GM23338 (cell line): Measurements from ENCODE around the gene DTL.

Experiments used
- JUNB ChIP-seq: IDR thresholded peaks from one replicate; pipeline ENCODE4 v1.6.1; 2016; ENCODE audit warnings: antibody characterized with exemption; ENCODE audit not compliant: unreplicated experiment
- TF ChIP-seq, protein P1 (sequence below): IDR thresholded peaks from one replicate; pipeline ENCODE4 v1.6.1; 2018; ENCODE audit warnings: antibody characterized with exemption; ENCODE audit not compliant: unreplicated experiment

DNA sequence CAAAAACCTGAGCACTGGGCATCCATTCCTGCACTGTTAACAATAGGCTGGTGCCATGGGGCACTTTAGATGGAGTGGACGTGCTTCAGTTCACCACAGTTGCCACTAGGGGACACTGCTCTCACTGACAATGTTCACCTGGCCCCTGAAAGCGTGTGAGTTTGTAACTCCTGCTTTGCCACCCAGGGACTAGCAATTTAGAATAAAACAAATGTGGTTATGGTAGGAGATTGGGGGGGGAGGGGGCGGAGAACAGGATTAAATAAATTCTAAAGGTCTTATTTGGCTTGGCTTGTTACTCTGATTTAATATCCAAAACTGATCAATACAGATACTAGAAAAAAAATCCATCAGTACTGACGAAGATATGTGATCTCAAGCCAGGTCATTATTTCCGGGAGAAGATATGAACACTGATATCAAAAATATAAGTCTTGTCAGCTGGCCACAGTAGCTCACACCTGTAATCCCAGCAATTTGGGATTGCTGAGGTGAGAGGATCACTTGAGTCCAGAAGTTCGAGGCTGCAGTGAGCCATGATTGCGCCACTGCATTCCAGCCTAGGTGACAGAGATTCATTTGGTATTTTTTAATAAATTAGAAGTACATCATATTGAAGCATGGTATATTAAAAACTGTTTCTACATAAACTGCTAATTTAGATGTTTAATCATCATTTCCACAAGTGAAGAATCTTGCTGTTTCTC lies 23.4 kb upstream of the DTL start:
- TF ChIP-seq JUNB: no peak
- TF ChIP-seq, protein P1, sequence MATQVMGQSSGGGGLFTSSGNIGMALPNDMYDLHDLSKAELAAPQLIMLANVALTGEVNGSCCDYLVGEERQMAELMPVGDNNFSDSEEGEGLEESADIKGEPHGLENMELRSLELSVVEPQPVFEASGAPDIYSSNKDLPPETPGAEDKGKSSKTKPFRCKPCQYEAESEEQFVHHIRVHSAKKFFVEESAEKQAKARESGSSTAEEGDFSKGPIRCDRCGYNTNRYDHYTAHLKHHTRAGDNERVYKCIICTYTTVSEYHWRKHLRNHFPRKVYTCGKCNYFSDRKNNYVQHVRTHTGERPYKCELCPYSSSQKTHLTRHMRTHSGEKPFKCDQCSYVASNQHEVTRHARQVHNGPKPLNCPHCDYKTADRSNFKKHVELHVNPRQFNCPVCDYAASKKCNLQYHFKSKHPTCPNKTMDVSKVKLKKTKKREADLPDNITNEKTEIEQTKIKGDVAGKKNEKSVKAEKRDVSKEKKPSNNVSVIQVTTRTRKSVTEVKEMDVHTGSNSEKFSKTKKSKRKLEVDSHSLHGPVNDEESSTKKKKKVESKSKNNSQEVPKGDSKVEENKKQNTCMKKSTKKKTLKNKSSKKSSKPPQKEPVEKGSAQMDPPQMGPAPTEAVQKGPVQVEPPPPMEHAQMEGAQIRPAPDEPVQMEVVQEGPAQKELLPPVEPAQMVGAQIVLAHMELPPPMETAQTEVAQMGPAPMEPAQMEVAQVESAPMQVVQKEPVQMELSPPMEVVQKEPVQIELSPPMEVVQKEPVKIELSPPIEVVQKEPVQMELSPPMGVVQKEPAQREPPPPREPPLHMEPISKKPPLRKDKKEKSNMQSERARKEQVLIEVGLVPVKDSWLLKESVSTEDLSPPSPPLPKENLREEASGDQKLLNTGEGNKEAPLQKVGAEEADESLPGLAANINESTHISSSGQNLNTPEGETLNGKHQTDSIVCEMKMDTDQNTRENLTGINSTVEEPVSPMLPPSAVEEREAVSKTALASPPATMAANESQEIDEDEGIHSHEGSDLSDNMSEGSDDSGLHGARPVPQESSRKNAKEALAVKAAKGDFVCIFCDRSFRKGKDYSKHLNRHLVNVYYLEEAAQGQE: no peak
